Naive thymus-derived CD4-positive, alpha-beta T cell (primary cell): Measurements from ENCODE around the gene EPHB1. TPM values are rescaled to one million over a fixed set of nuclear protein-coding genes. Genes with fewer than 3 reads are reported as not detected.

Source experiments
- ATAC-seq: fragments of 150-1000 bp; cut with Tn5 transposase; 2 replicates; pipeline ENCODE4 v1.10.0; 2021; ENCODE audit warnings: mild to moderate bottlenecking, moderate library complexity
- CTCF ChIA-PET: fragments of 350-600 bp; sonication (Branson Sonifier 250); formaldehyde crosslinking; loops from one replicate; lab custom pipeline; 2021; ENCODE audit warnings: antibody characterized with exemption; lab: Charles Lee
- POLR2A ChIA-PET: fragments of 350-600 bp; sonication (Branson Sonifier 250); formaldehyde crosslinking; loops from one replicate; lab custom pipeline; 2021; ENCODE audit warnings: antibody characterized with exemption, inconsistent platforms; lab: Charles Lee
- DNase-seq, 9 donors: peaks; one replicate each; pipeline versions ENCODE4 v3.0.0 to v3.0.0-alpha.2; 2020 to 2022; ENCODE audit warnings: mixed read lengths in 1 of 9
- H3K27ac ChIP-seq: one replicate; pipeline ENCODE4 v1.7.0; 2013; ENCODE audit warnings: mild to moderate bottlenecking, low read depth, low read length, moderate library complexity
- H3K27me3 ChIP-seq, 2 donors: one replicate each; pipeline ENCODE4 v1.7.0; 2013; ENCODE audit warnings: low read length in 2 of 2, mild to moderate bottlenecking in 2 of 2, moderate library complexity in 2 of 2; ENCODE audit not compliant: control insufficient read depth in 2 of 2, insufficient read depth in 2 of 2
- H3K36me3 ChIP-seq, 3 experiments: 1 replicate in 2 of 3; 2 replicates in 1 of 3; pipeline ENCODE4 v1.7.0; 2013; ENCODE audit warnings: low read length in 3 of 3, mild to moderate bottlenecking in 3 of 3, moderate library complexity in 1 of 3; ENCODE audit not compliant: insufficient read depth in 3 of 3, control insufficient read depth in 2 of 3
- H3K4me1 ChIP-seq, 2 donors: one replicate each; pipeline ENCODE4 v1.7.0; 2013; ENCODE audit warnings: low read length in 2 of 2, mild to moderate bottlenecking in 2 of 2, moderate library complexity in 1 of 2; ENCODE audit not compliant: control insufficient read depth in 2 of 2, insufficient read depth in 2 of 2
- H3K4me3 ChIP-seq: 2 replicates; pipeline ENCODE4 v1.7.0; 2013; ENCODE audit warnings: mild to moderate bottlenecking, low read length
- H3K9me3 ChIP-seq, 3 experiments: 1 replicate in 2 of 3; 2 replicates in 1 of 3; pipeline ENCODE4 v1.7.0; 2013; ENCODE audit warnings: low read length in 3 of 3; ENCODE audit not compliant: control insufficient read depth in 2 of 3
- H3K27ac Mint-ChIP-seq, 9 donors: one replicate each; pipeline ENCODE4 v1.8.0; 2020 to 2022; ENCODE audit warnings: mixed read lengths in 9 of 9, mild to moderate bottlenecking in 8 of 9, moderate library complexity in 5 of 9, inconsistent platforms in 2 of 9
- H3K27me3 Mint-ChIP-seq, 5 donors: one replicate each; pipeline ENCODE4 v1.8.0; 2021 to 2022; ENCODE audit warnings: mixed read lengths in 5 of 5, mild to moderate bottlenecking in 1 of 5
- H3K36me3 Mint-ChIP-seq, 5 donors: one replicate each; pipeline ENCODE4 v1.8.0; 2020 to 2022; ENCODE audit warnings: mixed read lengths in 5 of 5, mild to moderate bottlenecking in 3 of 5, inconsistent platforms in 1 of 5
- H3K4me1 Mint-ChIP-seq, 7 donors: one replicate each; pipeline ENCODE4 v1.8.0; 2020 to 2022; ENCODE audit warnings: mixed read lengths in 7 of 7, mild to moderate bottlenecking in 3 of 7, inconsistent platforms in 1 of 7
- H3K4me3 Mint-ChIP-seq, 10 donors: one replicate each; pipeline ENCODE4 v1.8.0; 2020 to 2022; ENCODE audit warnings: mild to moderate bottlenecking in 10 of 10, mixed read lengths in 10 of 10, moderate library complexity in 6 of 10, inconsistent platforms in 2 of 10
- H3K9me3 Mint-ChIP-seq, 11 donors: one replicate each; pipeline ENCODE4 v1.8.0; 2020 to 2022; ENCODE audit warnings: mixed read lengths in 11 of 11, mild to moderate bottlenecking in 4 of 11, inconsistent platforms in 1 of 11, moderate library complexity in 1 of 11
- intact Hi-C, 2 donors: fragments of 100-400 bp; cut with micrococcal nuclease; formaldehyde crosslinking; loops; one replicate each; pipeline ENCODE4 v1.15.1; 2023
- polyA plus RNA-seq, 2 donors: library from polyadenylated mRNA; unstranded; fragments of 300-500 nt; fragmentation: Illumina TruSeq; gene quantifications; one replicate each; pipeline ENCODE4 v1.2.3, GENCODE V29; 2021
- total RNA-seq, 6 experiments: library from RNA in 5 of 6; stranded (reverse) in 5 of 6; gene quantifications; 1 replicate in 5 of 6; 2 replicates in 1 of 6; pipeline ENCODE4 v1.2.3 and lab custom pipeline; 2021 to 2026

Gene EPHB1
- total and polyA plus RNA-seq, 7 experiments from 2014 or later: 1.6 to 2.2 (median 1.8) TPM; not detected in 4

GRCh38 chr3:135213822-135214221, 418.8 kb downstream of the EPHB1 start:
- no peaks in the 10 kb centered on the region for H3K4me1 Mint-ChIP-seq
- DNase-seq: no peak
- Histone ChIP-seq H3K4me3 (no peak overlapping the region), H3K27me3 (no peaks in the 10 kb centered on the region), H3K36me3 (no peaks in the 10 kb centered on the region), H3K9me3 (no peaks in the 10 kb centered on the region), H3K27ac (no peak overlapping the region), H3K4me1 (no peaks in the 10 kb centered on the region)
- CTCF ChIA-PET: no interaction called here
- peaks cover 0 to 18% (median 9%) of the 10 kb centered on the region in 5 donors for H3K27me3 Mint-ChIP-seq
- no peak for ATAC-seq
- H3K4me3 Mint-ChIP-seq: no peak overlapping the region
- no peaks in the 10 kb centered on the region for H3K36me3 Mint-ChIP-seq
- peaks cover 0 to 5% (median 0%) of the 10 kb centered on the region in 11 donors for H3K9me3 Mint-ChIP-seq
- intact Hi-C loops: no loop called here
- H3K27ac Mint-ChIP-seq: no peak overlapping the region
- POLR2A ChIA-PET: no interaction called here

GRCh38 chr3:135214400-135214799, 419.3 kb downstream of the EPHB1 start:
- H3K4me3 ChIP-seq: no peak overlapping the region
- H3K4me1 ChIP-seq: no peaks in the 10 kb centered on the region
- Mint-ChIP-seq H3K36me3 (no peaks in the 10 kb centered on the region), H3K4me3 (no peak overlapping the region), H3K9me3 (peaks cover 0 to 7% (median 0%) of the 10 kb centered on the region in 11 donors), H3K27me3 (peaks cover 0 to 18% (median 9%) of the 10 kb centered on the region in 5 donors), H3K27ac (no peak overlapping the region), H3K4me1 (no peaks in the 10 kb centered on the region)
- ATAC-seq: no peak
- no peaks in the 10 kb centered on the region for H3K9me3 ChIP-seq
- H3K27ac ChIP-seq: no peak overlapping the region
- intact Hi-C loops: no loop called here
- POLR2A ChIA-PET: no interaction called here
- H3K36me3 ChIP-seq: no peaks in the 10 kb centered on the region
- DNase-seq: no peak
- no peaks in the 10 kb centered on the region for H3K27me3 ChIP-seq
- CTCF ChIA-PET: no interaction called here

DNA sequence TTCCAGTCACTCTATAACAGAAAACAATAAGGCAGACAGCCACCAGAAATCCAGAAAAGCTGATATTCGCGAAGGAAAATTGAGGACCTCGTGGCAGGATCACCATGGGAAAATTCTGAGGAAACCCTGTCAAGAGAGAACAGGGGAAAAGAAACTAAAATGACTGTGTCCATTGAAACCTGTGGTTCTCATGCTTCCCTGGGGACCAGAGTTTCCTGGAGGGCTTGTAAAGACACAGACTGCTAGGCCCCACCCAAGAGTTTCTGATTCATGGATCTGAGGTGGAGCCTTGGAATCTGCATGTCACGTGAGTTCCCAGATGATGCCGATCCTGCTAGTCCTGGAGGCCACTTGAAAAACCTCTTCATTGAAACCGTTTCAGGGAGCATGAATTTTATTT, 420.5 kb downstream of the EPHB1 start:
- ChIA-PET POLR2A (no interaction called here), CTCF (no interaction called here)
- H3K27me3 ChIP-seq: no peaks in the 10 kb centered on the region
- DNase-seq: no peak
- ATAC-seq: no peak
- Mint-ChIP-seq H3K27ac (no peak overlapping the region), H3K4me1 (no peaks in the 10 kb centered on the region), H3K36me3 (no peaks in the 10 kb centered on the region), H3K27me3 (peaks cover 0 to 18% (median 9%) of the 10 kb centered on the region in 5 donors), H3K4me3 (no peak overlapping the region), H3K9me3 (peaks cover 0 to 7% (median 2%) of the 10 kb centered on the region in 11 donors)
- no peak overlapping the region for H3K4me3 ChIP-seq
- no peaks in the 10 kb centered on the region for H3K4me1 ChIP-seq
- H3K36me3 ChIP-seq: no peaks in the 10 kb centered on the region
- no peaks in the 10 kb centered on the region for H3K9me3 ChIP-seq
- intact Hi-C loops: no loop called here
- no peak overlapping the region for H3K27ac ChIP-seq

DNA sequence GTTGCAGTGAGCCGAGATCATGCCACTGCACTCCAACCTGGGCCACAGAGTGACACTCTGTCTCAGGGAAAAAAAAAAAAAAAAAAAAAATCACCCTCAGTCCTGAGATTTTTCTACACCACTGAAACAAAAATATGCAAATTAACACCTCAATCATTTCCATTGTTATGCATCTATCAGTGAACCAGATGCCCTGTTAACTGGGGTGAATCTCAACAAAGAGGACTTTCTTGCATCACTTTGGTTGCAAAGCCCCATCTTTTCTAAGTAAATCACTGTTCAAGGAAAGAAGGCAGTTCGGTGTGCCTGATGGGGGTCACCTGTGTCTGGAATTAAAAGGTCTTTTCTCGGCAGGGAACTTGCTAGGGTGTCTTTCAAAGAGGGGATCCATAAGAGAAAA, 421.6 kb downstream of the EPHB1 start:
- POLR2A ChIA-PET: no interaction called here
- Histone ChIP-seq H3K36me3 (no peaks in the 10 kb centered on the region), H3K4me3 (no peak overlapping the region), H3K27me3 (no peaks in the 10 kb centered on the region), H3K9me3 (no peaks in the 10 kb centered on the region), H3K27ac (no peak overlapping the region), H3K4me1 (no peaks in the 10 kb centered on the region)
- H3K27me3 Mint-ChIP-seq: peaks cover 0 to 17% (median 9%) of the 10 kb centered on the region in 5 donors
- H3K4me1 Mint-ChIP-seq: no peaks in the 10 kb centered on the region
- DNase-seq (no peak), ATAC-seq (no peak)
- CTCF ChIA-PET: no interaction called here
- no peak overlapping the region for H3K27ac Mint-ChIP-seq
- no peak overlapping the region for H3K4me3 Mint-ChIP-seq
- no peaks in the 10 kb centered on the region for H3K36me3 Mint-ChIP-seq
- H3K9me3 Mint-ChIP-seq: peaks cover 0 to 7% (median 2%) of the 10 kb centered on the region in 11 donors
- intact Hi-C loops: no loop called here

DNA sequence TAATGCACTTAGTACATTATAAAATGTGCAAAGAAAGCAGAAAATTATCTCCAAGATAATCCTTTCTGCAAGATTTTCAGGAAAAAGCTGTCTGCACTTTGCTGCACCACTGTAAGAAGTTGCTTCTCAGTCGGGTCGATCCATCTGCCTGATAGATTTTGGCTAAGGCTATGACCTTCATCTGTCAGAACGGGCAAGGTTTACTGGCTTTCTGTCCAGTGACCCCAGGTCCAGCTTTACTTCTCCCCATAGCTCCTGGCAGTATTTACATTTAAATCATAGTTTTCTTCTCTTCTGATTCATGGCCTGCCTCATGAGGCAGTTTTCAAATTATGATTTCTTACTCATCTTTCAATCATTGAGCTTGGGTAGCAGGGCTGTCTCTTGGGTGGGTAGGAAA, 422.7 kb downstream of the EPHB1 start:
- Histone ChIP-seq H3K4me3 (no peak overlapping the region), H3K36me3 (no peaks in the 10 kb centered on the region), H3K27me3 (no peaks in the 10 kb centered on the region), H3K4me1 (no peaks in the 10 kb centered on the region), H3K27ac (no peak overlapping the region), H3K9me3 (no peaks in the 10 kb centered on the region)
- H3K9me3 Mint-ChIP-seq: peaks cover 0 to 7% (median 2%) of the 10 kb centered on the region in 11 donors
- DNase-seq (no peak), ATAC-seq (no peak)
- H3K4me1 Mint-ChIP-seq: no peaks in the 10 kb centered on the region
- no peak overlapping the region for H3K4me3 Mint-ChIP-seq
- no peak overlapping the region for H3K27ac Mint-ChIP-seq
- peaks cover 0 to 14% (median 9%) of the 10 kb centered on the region in 5 donors for H3K27me3 Mint-ChIP-seq
- ChIA-PET CTCF (no interaction called here), POLR2A (no interaction called here)
- intact Hi-C loops: no loop called here
- H3K36me3 Mint-ChIP-seq: no peaks in the 10 kb centered on the region

DNA sequence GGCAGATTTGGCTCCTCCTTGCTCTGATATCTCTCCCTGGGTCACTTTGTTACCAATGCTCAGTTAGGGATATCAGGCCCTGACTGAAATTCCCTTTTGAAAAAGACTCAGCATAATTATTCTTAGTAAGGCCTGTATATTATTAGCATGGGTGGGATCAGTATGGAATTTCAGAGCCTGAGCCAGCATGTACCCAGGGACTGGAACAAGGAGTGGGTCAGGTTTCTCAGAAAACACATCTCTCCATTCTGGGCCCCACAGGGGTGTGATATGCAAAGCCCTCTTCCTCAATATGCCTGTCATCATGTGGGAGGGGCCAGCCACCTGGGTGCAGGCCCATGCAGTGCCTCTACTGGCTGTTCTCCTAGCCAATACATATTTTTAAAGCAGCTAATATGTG, 423.2 kb downstream of the EPHB1 start:
- Mint-ChIP-seq H3K27me3 (peaks cover 0 to 9% (median 9%) of the 10 kb centered on the region in 5 donors), H3K4me1 (no peaks in the 10 kb centered on the region), H3K27ac (no peak overlapping the region), H3K4me3 (no peak overlapping the region), H3K9me3 (peaks cover 0 to 7% (median 2%) of the 10 kb centered on the region in 11 donors), H3K36me3 (no peaks in the 10 kb centered on the region)
- Histone ChIP-seq H3K27ac (no peak overlapping the region), H3K4me3 (no peak overlapping the region), H3K27me3 (no peaks in the 10 kb centered on the region), H3K4me1 (no peaks in the 10 kb centered on the region), H3K36me3 (no peaks in the 10 kb centered on the region), H3K9me3 (no peaks in the 10 kb centered on the region)
- no peak for ATAC-seq
- no peak for DNase-seq
- intact Hi-C loops: no loop called here
- ChIA-PET CTCF (no interaction called here), POLR2A (no interaction called here)

GRCh38 chr3:135218782-135219181, 423.7 kb downstream of the EPHB1 start:
- no peaks in the 10 kb centered on the region for H3K4me1 ChIP-seq
- POLR2A ChIA-PET: no interaction called here
- no peak overlapping the region for H3K4me3 ChIP-seq
- H3K9me3 ChIP-seq: no peaks in the 10 kb centered on the region
- H3K27ac ChIP-seq: no peak overlapping the region
- no peaks in the 10 kb centered on the region for H3K4me1 Mint-ChIP-seq
- CTCF ChIA-PET: no interaction called here
- DNase-seq (no peak), ATAC-seq (no peak)
- no peaks in the 10 kb centered on the region for H3K27me3 ChIP-seq
- H3K36me3 Mint-ChIP-seq: no peaks in the 10 kb centered on the region
- H3K9me3 Mint-ChIP-seq: peaks cover 0 to 7% (median 2%) of the 10 kb centered on the region in 11 donors
- no peak overlapping the region for H3K4me3 Mint-ChIP-seq
- peaks cover 0 to 7% (median 7%) of the 10 kb centered on the region in 5 donors for H3K27me3 Mint-ChIP-seq
- H3K27ac Mint-ChIP-seq: no peak overlapping the region
- intact Hi-C loops: no loop called here
- H3K36me3 ChIP-seq: no peaks in the 10 kb centered on the region
